Smooth muscle cell (in vitro differentiated cells): ENCODE results near the gene PEX26. TPM values are rescaled to one million over a fixed set of nuclear protein-coding genes. Genes with fewer than 3 reads are reported as not detected.
"Not testable (repeated sequence)": the region's sequence is repeated elsewhere in the genome, so short reads cannot be mapped to it uniquely, and the experiment has no call there.

ENCODE experiments used
- DNase-seq: peaks from one replicate; lab custom pipeline; 2025; ENCODE audit not compliant: unreplicated experiment; lab: John Stamatoyannopoulos, UW
- H2AFZ ChIP-seq: fragments of 200-600 bp; sonication (generic); 2 replicates; pipeline ENCODE4 v1.6.0; 2016; ENCODE audit warnings: antibody characterized with exemption, low read depth, mild to moderate bottlenecking
- H3F3A ChIP-seq: fragments of 200-600 bp; sonication (generic); 2 replicates; pipeline ENCODE4 v1.6.0; 2017; ENCODE audit warnings: antibody characterized with exemption, low read depth
- H3K27ac ChIP-seq: fragments of 200-600 bp; sonication (generic); 2 replicates; pipeline ENCODE4 v1.5.1; 2016; ENCODE audit warnings: low read depth, mild to moderate bottlenecking
- H3K27me3 ChIP-seq: fragments of 200-600 bp; sonication (generic); 2 replicates; pipeline ENCODE4 v1.6.1; 2016; ENCODE audit warnings: low read depth, mild to moderate bottlenecking
- H3K36me3 ChIP-seq: fragments of 200-600 bp; sonication (generic); 2 replicates; pipeline ENCODE4 v1.5.1; 2016; ENCODE audit warnings: low read depth
- H3K4me1 ChIP-seq: fragments of 200-600 bp; sonication (generic); 2 replicates; pipeline ENCODE4 v1.5.1; 2016; ENCODE audit warnings: low read depth
- H3K4me2 ChIP-seq: fragments of 200-600 bp; sonication (generic); 2 replicates; pipeline ENCODE4 v1.6.0; 2016; ENCODE audit warnings: mild to moderate bottlenecking
- H3K4me3 ChIP-seq: fragments of 200-600 bp; sonication (generic); 2 replicates; pipeline ENCODE4 v1.5.1; 2016; ENCODE audit warnings: mild to moderate bottlenecking
- H3K79me2 ChIP-seq: fragments of 200-600 bp; sonication (generic); 2 replicates; pipeline ENCODE4 v1.6.0; 2016; ENCODE audit warnings: low read depth, mild to moderate bottlenecking
- H3K9ac ChIP-seq: fragments of 200-600 bp; sonication (generic); 2 replicates; pipeline ENCODE4 v1.6.0; 2016; ENCODE audit warnings: low read depth
- H3K9me3 ChIP-seq: fragments of 200-600 bp; sonication (generic); replicated peaks from 2 replicates; pipeline ENCODE4 v1.5.1; 2016; ENCODE audit warnings: low read depth
- H4K20me1 ChIP-seq: fragments of 200-600 bp; sonication (generic); 2 replicates; pipeline ENCODE4 v1.6.0; 2016; ENCODE audit warnings: low read depth
- WGBS: methylation state at CpG from one replicate; pipeline ENCODE4 v1.1.7; 2016; ENCODE audit warnings: low lambda C conversion rate; 5-methylcytosine and 5-hydroxymethylcytosine counted together
- polyA plus RNA-seq: library from polyadenylated mRNA; unstranded; fragments of >200 nt; fragmentation: Nextera tagmentation; extraction: Ambion mirVana; gene quantifications from 2 replicates; pipeline ENCODE4 v1.2.1, GENCODE V29; 2016
- total RNA-seq: library from RNA; depleted of rRNA; stranded (reverse); fragments of >200 nt; gene quantifications from 2 replicates; pipeline ENCODE4 v1.2.3, GENCODE V29; 2014
- TF ChIP-seq, protein P1 (sequence below): fragments of 200-600 bp; sonication (generic); IDR thresholded peaks from 2 replicates; pipeline ENCODE4 v1.5.1; 2017; ENCODE audit warnings: borderline replicate concordance, mild to moderate bottlenecking, antibody characterized with exemption; ENCODE audit not compliant: insufficient read depth, poor library complexity, severe bottlenecking

Gene PEX26
- total and polyA plus RNA-seq, 2 experiments from 2014 or later, result 4.3 to 15.3 TPM

DNA sequence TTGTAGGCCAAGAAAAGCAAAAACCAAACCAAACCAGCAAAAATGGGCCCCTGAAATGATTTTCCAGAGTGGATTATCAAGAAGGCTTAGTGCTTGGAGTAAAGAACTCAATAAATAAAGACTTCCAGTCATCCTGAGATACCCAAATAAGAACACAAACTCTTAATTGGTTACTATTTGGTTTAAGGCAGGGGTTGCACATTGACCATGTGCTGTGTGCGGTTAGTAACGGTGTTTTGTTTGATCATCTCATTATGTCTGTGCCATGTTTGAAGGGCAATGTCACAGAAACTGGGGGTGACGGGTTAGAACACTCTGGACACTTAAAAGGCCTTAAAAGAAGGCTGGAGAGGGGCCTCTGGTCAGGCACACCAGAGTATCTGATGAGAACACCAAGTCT lies 43.7 kb upstream of the PEX26 start:
- WGBS, result 97% methylated on average over 3 of the region's 3 CpGs
- H3K4me2 ChIP-seq, result no peak overlapping the region
- TF ChIP-seq, protein P1, sequence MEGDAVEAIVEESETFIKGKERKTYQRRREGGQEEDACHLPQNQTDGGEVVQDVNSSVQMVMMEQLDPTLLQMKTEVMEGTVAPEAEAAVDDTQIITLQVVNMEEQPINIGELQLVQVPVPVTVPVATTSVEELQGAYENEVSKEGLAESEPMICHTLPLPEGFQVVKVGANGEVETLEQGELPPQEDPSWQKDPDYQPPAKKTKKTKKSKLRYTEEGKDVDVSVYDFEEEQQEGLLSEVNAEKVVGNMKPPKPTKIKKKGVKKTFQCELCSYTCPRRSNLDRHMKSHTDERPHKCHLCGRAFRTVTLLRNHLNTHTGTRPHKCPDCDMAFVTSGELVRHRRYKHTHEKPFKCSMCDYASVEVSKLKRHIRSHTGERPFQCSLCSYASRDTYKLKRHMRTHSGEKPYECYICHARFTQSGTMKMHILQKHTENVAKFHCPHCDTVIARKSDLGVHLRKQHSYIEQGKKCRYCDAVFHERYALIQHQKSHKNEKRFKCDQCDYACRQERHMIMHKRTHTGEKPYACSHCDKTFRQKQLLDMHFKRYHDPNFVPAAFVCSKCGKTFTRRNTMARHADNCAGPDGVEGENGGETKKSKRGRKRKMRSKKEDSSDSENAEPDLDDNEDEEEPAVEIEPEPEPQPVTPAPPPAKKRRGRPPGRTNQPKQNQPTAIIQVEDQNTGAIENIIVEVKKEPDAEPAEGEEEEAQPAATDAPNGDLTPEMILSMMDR, result no peak
- H2AFZ ChIP-seq, result no peak overlapping the region
- no peak overlapping the region for H3K4me3 ChIP-seq
- no peak overlapping the region for H3K9ac ChIP-seq
- no peak overlapping the region for H3K27ac ChIP-seq
- no peaks in the 10 kb centered on the region for H3K27me3 ChIP-seq
- H3K4me1 ChIP-seq, result peaks cover 10% of the 10 kb centered on the region
- H3K79me2 ChIP-seq, result no peaks in the 10 kb centered on the region
- H4K20me1 ChIP-seq, result no peaks in the 10 kb centered on the region
- no peaks in the 10 kb centered on the region for H3K36me3 ChIP-seq
- H3F3A ChIP-seq, result peaks cover 4% of the 10 kb centered on the region
- no peaks in the 10 kb centered on the region for H3K9me3 ChIP-seq
- DNase-seq, result no peak

DNA sequence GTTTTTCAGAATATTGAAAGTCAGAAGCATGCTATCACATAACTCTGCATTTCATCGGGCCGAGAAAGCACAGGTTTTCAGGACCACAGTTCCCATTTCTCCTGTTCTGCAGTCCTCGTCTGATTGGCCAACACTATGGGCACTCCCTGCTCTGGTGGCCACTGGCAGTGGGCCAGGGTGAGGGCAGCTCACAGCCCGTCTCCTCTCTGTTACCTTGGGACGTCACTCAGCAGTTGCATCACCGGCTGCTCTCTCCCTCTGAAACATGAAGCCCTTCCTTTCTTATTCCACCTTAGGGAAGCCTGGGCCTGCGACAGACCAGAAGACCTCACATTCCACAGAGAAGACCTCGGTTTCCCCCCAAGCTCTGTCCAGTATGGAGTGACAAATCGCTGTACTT lies 42.0 kb upstream of the PEX26 start:
- TF ChIP-seq, protein P1, result no peak
- Histone ChIP-seq H3K36me3 (no peaks in the 10 kb centered on the region), H3K27me3 (no peaks in the 10 kb centered on the region), H3K27ac (no peak overlapping the region), H3F3A (peaks cover 4% of the 10 kb centered on the region), H4K20me1 (no peaks in the 10 kb centered on the region), H3K4me2 (no peak overlapping the region), H3K4me1 (peaks cover 10% of the 10 kb centered on the region), H3K4me3 (no peak overlapping the region), H3K9me3 (no peaks in the 10 kb centered on the region), H2AFZ (no peak overlapping the region), H3K9ac (no peak overlapping the region), H3K79me2 (no peaks in the 10 kb centered on the region)
- WGBS, result 71% methylated on average over 9 of the region's 9 CpGs
- no peak for DNase-seq

DNA sequence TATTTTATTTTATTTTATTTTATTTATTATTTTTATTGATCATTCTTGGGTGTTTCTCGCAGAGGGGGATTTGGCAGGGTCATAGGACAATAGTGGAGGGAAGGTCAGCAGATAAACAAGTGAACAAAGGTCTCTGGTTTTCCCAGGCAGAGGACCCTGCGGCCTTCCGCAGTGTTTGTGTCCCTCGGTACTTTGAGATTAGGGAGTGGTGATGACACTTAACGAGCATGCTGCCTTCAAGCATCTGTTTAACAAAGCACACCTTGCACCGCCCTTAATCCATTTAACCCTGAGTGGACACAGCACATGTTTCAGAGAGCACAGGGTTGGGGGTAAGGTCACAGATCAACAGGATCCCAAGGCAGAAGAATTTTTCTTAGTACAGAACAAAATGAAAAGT lies 36.9 kb upstream of the PEX26 start:
- DNase-seq, H3K4me1 ChIP-seq, H2AFZ ChIP-seq, H3K79me2 ChIP-seq, H3K27me3 ChIP-seq, H3K9me3 ChIP-seq, H3K4me2 ChIP-seq, H3K4me3 ChIP-seq, H3K36me3 ChIP-seq, H3F3A ChIP-seq, H3K9ac ChIP-seq, H4K20me1 ChIP-seq, H3K27ac ChIP-seq: not testable (repeated sequence)
- 88% methylated on average over 6 of the region's 6 CpGs for WGBS

DNA sequence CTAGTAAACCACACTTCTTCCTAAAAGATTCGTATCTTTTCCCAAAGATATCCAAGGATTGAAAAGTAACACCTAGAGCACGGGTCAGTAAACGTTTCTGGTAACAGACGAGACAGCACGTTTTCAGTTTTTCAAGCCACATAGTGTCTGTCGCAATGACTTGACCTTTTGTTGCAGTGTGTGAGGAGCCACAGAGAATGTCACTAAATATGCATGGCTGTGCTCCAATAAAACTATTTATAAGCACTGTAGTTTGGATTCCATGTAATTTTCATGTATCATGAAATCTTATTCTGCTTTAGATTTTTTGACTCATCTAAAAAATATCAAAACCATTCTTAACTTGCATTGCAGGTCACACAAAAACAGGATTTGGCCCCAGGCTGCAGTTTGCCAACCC lies 35.1 kb upstream of the PEX26 start:
- no peaks in the 10 kb centered on the region for H3K9me3 ChIP-seq
- H3K27me3 ChIP-seq, result no peaks in the 10 kb centered on the region
- WGBS, result 81% methylated on average over 6 of the region's 6 CpGs
- no peak overlapping the region for H3K27ac ChIP-seq
- no peaks in the 10 kb centered on the region for H3K79me2 ChIP-seq
- H4K20me1 ChIP-seq, result no peaks in the 10 kb centered on the region
- H3F3A ChIP-seq, result no peaks in the 10 kb centered on the region
- no peaks in the 10 kb centered on the region for H3K36me3 ChIP-seq
- H3K4me3 ChIP-seq, result no peak overlapping the region
- DNase-seq, result no peak
- H3K4me1 ChIP-seq, result no peaks in the 10 kb centered on the region
- no peak overlapping the region for H2AFZ ChIP-seq
- TF ChIP-seq, protein P1, result no peak
- no peak overlapping the region for H3K4me2 ChIP-seq
- H3K9ac ChIP-seq, result no peak overlapping the region
